Activated CD4-positive, CD25-positive, alpha-beta regulatory T cell treated with anti-CD3 and anti-CD28 coated beads, Interleukin-2, amount 50 U/mL, for 16 hours (primary cell): ENCODE measurements around the gene SELENOW.

Source experiments
- DNase-seq: peaks from one replicate; pipeline ENCODE4 v3.0.0-alpha.2; 2020; ENCODE audit warnings: low read depth, low spot score

SELENOW gene

DNA sequence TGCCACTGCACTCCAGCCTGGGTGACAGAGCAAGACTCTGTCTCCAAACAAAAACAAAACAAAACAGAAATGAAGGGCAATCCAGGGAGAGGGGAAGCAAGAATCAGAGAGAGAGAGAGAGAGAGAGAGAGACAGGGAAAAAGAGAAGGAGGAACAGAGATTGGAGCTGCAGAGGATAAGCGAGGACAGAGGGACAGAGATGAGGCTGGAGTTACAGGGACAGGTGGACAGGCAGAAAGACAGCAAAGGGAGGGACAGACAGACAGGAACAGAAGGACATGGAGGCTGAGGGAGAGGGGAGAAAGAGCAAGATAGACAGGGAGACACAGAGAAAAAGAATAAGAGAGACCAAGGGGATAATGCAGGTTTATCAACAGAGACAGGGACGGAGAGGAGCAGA is 41.9 kb downstream of the SELENOW start:
- DNase-seq, result no peak

DNA sequence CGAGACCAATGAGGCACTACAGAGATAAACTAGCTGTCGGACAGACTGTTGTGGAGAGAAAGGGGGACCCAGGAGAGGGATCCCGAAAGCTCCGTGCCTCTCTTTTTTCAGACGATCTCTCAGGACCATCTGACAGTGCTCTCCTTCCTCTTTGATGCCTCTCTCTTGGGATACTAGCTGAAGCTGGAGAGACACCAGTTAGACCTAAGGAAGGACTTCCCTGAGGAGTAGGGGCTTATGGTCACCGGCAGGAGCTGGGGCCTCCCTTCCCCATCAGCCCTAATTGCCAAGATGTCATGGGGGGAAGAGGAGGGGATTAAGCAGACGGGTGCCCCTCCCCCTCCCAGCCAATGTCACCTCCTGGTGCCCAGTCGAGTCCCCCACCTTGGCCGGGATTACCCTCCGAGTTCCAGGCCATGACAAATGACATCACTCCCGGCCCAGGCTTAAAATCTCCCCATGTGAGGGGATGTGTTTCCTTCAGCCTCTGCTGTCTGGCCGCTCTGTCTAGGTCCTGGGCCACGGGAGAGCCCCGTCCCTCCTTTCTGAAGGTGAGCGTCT is 43.0 kb downstream of the SELENOW start, which contains the start of gene CRX:
TSS of gene CRX (plus strand) at position 478 of the 561 bp plus-strand sequence. CDS start 12,507 bp downstream, outside the sequence.
- no peak for DNase-seq

- no peak for DNase-seq
Measured at GRCh38 chr19:47824396-47824795, 45.9 kb downstream of the SELENOW start.

DNA sequence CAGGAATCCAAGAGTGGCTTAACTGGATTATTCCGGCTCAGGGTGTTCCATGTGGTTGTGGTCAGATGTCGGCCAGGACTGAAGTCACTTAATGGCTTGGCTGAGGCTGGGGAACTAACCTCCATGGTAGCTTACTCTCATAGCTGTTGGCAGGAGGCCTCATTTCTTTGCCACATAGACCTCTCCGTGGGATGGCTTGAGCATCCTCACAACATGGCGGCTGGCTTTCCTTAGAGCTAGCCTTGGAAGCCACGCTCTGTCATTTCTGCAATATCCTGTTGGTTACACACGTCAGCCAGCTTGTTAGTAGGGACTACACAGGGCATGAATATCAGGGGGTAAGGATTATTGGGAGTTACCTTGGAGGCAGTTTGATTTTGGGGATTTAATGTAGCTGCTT is 48.3 kb downstream of the SELENOW start:
- no peak for DNase-seq

- no peak for DNase-seq
Measured at GRCh38 chr19:47832723-47833122, 54.2 kb downstream of the SELENOW start.
